ENCODE results near the gene ZDHHC11.
"Not testable (repeated sequence)": the region's sequence is repeated elsewhere in the genome, so short reads cannot be mapped to it uniquely, and the experiment has no call there.

Gene ZDHHC11

DNA sequence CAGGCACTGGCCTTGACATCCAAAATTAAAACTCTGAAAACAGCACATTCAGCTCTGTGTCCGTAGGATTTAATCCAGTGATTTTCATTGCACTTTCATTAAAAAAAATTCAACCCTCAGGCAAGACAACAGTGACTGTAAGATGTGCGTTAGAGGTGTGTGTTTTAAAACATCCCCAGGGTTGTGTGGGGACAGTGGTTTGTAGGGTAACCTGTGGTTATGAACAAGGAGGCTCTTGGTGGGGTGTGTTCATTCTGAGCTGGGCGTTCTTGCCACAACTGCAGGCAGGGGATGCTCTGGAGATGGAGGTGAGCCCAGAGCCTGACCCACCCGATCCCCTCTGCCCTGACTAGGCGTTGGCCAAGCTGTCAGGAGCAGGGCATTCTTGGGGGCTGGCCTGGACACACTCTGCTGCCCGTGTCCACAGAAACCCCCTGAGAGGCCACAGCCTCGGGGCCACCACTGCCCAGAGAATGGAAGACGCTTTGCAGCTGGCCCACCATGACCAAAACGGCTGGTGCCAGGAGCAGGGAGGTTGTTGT is 103.4 kb downstream of the ZDHHC11 start:
- not testable (repeated sequence) for H3F3A ChIP-seq (ENCODE audit: control insufficient read depth, insufficient read depth); H3K27me3 ChIP-seq (ENCODE audit: control insufficient read depth, low read length); H3K79me2 ChIP-seq (ENCODE audit: control insufficient read depth, low read length)

DNA sequence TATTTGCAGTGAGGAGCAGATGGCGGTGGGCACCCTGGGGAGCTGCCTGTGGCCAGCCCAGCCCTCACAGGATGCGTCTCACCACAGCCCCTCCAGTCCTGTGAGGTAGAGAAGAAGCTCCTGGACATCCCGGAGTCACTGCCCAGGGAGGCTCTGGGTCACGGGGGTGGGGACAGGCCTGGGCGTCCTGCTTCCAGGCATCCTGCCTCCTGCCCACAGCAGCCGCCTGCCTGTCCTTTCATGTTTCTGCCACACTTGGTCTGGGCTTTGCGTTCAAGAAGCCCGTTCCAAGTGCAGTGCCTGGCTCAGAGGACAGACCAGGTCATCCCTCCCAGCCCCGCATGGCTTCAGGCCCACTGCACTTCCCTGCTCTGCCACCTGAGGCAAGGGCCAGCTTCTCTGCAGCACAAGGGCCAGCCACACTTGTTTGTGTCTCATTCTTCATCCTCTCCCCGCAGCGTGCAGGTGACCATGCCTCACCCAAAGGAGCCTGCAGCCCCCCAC is 104.5 kb downstream of the ZDHHC11 start:
- no peak overlapping the region for H3K4me2 ChIP-seq (ENCODE audit: low read length)
- H3K36me3 ChIP-seq (ENCODE audit: control insufficient read depth, low read length) = no peaks in the 10 kb centered on the region
- no peaks in the 10 kb centered on the region for H3K9me2 ChIP-seq (replicated peaks; ENCODE audit: control insufficient read depth, low read length)
- no peak overlapping the region for H3K4me3 ChIP-seq (ENCODE audit: low read length)
- H3F3A ChIP-seq (ENCODE audit: control insufficient read depth, insufficient read depth) = no peaks in the 10 kb centered on the region
- H3K27ac ChIP-seq (ENCODE audit: low read depth, low read length) = no peak overlapping the region
- H4K20me1 ChIP-seq (ENCODE audit: control insufficient read depth, insufficient read depth, low read depth, low read length) = no peaks in the 10 kb centered on the region
- H3K79me2 ChIP-seq (ENCODE audit: control insufficient read depth, low read length) = no peaks in the 10 kb centered on the region
- TF ChIP-seq, protein P1, sequence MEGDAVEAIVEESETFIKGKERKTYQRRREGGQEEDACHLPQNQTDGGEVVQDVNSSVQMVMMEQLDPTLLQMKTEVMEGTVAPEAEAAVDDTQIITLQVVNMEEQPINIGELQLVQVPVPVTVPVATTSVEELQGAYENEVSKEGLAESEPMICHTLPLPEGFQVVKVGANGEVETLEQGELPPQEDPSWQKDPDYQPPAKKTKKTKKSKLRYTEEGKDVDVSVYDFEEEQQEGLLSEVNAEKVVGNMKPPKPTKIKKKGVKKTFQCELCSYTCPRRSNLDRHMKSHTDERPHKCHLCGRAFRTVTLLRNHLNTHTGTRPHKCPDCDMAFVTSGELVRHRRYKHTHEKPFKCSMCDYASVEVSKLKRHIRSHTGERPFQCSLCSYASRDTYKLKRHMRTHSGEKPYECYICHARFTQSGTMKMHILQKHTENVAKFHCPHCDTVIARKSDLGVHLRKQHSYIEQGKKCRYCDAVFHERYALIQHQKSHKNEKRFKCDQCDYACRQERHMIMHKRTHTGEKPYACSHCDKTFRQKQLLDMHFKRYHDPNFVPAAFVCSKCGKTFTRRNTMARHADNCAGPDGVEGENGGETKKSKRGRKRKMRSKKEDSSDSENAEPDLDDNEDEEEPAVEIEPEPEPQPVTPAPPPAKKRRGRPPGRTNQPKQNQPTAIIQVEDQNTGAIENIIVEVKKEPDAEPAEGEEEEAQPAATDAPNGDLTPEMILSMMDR (IDR thresholded peaks at IDR 0.05; ENCODE audit: low read depth, low read length, poor library complexity, severe bottlenecking) = no peak
- no peak for TF ChIP-seq EZH2phosphoT487 (IDR thresholded peaks at IDR 0.05; ENCODE audit: borderline replicate concordance, low read length)
- H3K9me3 ChIP-seq (ENCODE audit: control insufficient read depth, insufficient read depth, low read length) = no peaks in the 10 kb centered on the region
- H3K4me1 ChIP-seq (ENCODE audit: control insufficient read depth, low read length) = no peaks in the 10 kb centered on the region
- H3K27me3 ChIP-seq (ENCODE audit: control insufficient read depth, low read length) = peaks cover 3% of the 10 kb centered on the region; the same call in 1 of the 2 replicates

More for the DNA sequence above, 103.4 kb downstream of the ZDHHC11 start:
- H3K4me3 ChIP-seq (ENCODE audit: low read length); H3K36me3 ChIP-seq (ENCODE audit: control insufficient read depth, low read length); H3K27ac ChIP-seq (ENCODE audit: low read depth, low read length); H3K4me2 ChIP-seq (ENCODE audit: low read length); H4K20me1 ChIP-seq (ENCODE audit: control insufficient read depth, insufficient read depth, low read depth, low read length); H3K9me3 ChIP-seq (ENCODE audit: control insufficient read depth, insufficient read depth, low read length); H3K9me2 ChIP-seq (replicated peaks; ENCODE audit: control insufficient read depth, low read length); H3K4me1 ChIP-seq (ENCODE audit: control insufficient read depth, low read length): not testable (repeated sequence)

All from DOHH2 (cell line).